Loucy (cell line): ENCODE data around the gene MMP24OS.
A peak's percentile ranks its signal among the peaks of the same experiment; 100 is the strongest.

Experiments
- H2AFZ ChIP-seq: fragments of 200-600 bp; sonication (generic); 2 replicates; pipeline ENCODE4 v1.6.0; 2016; ENCODE audit warnings: antibody characterized with exemption, mild to moderate bottlenecking, low read length, moderate library complexity
- H3F3A ChIP-seq: fragments of 200-600 bp; 2 replicates; pipeline ENCODE4 v1.6.0; 2016; ENCODE audit warnings: antibody characterized with exemption, low read depth, mild to moderate bottlenecking
- H3K27me3 ChIP-seq: fragments of 200-600 bp; sonication (generic); 2 replicates; pipeline ENCODE4 v1.6.1; 2014; ENCODE audit warnings: low read length, mild to moderate bottlenecking; ENCODE audit not compliant: insufficient read depth, poor library complexity, severe bottlenecking
- H3K36me3 ChIP-seq: fragments of 200-600 bp; sonication (generic); 2 replicates; pipeline ENCODE4 v1.6.1; 2016; ENCODE audit warnings: low read length; ENCODE audit not compliant: insufficient read depth
- H3K4me1 ChIP-seq: fragments of 200-600 bp; sonication (generic); 2 replicates; pipeline ENCODE4 v1.5.1; 2014; ENCODE audit warnings: low read length, mild to moderate bottlenecking; ENCODE audit not compliant: insufficient read depth, poor library complexity, severe bottlenecking
- H3K4me2 ChIP-seq: fragments of 200-600 bp; sonication (generic); 2 replicates; pipeline ENCODE4 v1.6.0; 2014; ENCODE audit warnings: antibody characterized with exemption, low read length, low read depth, mild to moderate bottlenecking; ENCODE audit not compliant: poor library complexity, severe bottlenecking
- H3K4me3 ChIP-seq: fragments of 200-600 bp; sonication (generic); 2 replicates; pipeline ENCODE4 v1.5.1; 2014; ENCODE audit warnings: low read length, mild to moderate bottlenecking, mixed read lengths; ENCODE audit not compliant: poor library complexity, severe bottlenecking
- H3K79me2 ChIP-seq: fragments of 200-600 bp; sonication (generic); 2 replicates; pipeline ENCODE4 v1.6.1; 2014; ENCODE audit warnings: low read length; ENCODE audit not compliant: insufficient read depth
- H3K9ac ChIP-seq: fragments of 200-600 bp; sonication (generic); 2 replicates; pipeline ENCODE4 v1.6.0; 2014; ENCODE audit warnings: mild to moderate bottlenecking, low read depth, low read length, moderate library complexity; ENCODE audit not compliant: poor library complexity, severe bottlenecking
- H3K9me2 ChIP-seq: fragments of 200-600 bp; sonication (generic); replicated peaks from 2 replicates; pipeline ENCODE4 v1.6.1; 2016; ENCODE audit warnings: low read depth, low read length, mixed read lengths
- H3K9me3 ChIP-seq: fragments of 200-600 bp; sonication (generic); 2 replicates; pipeline ENCODE4 v1.6.1; 2014; ENCODE audit warnings: mild to moderate bottlenecking, antibody characterized with exemption, low read length, low read depth; ENCODE audit not compliant: insufficient read depth
- H4K20me1 ChIP-seq: fragments of 200-600 bp; sonication (generic); 2 replicates; pipeline ENCODE4 v1.6.0; 2014; ENCODE audit warnings: antibody characterized with exemption, low read length, mild to moderate bottlenecking; ENCODE audit not compliant: insufficient read depth, poor library complexity, severe bottlenecking
- CTCF ChIP-seq: fragments of 200-600 bp; sonication (generic); conservative IDR thresholded peaks from 2 replicates; pipeline ENCODE4 v1.5.1; 2014; ENCODE audit warnings: mild to moderate bottlenecking, antibody characterized with exemption, low read length
- EZH2phosphoT487 ChIP-seq: fragments of 200-600 bp; IDR thresholded peaks from 2 replicates; pipeline ENCODE4 v1.6.1; 2018; ENCODE audit warnings: antibody characterized with exemption, mild to moderate bottlenecking, moderate library complexity, borderline replicate concordance

MMP24OS gene

DNA sequence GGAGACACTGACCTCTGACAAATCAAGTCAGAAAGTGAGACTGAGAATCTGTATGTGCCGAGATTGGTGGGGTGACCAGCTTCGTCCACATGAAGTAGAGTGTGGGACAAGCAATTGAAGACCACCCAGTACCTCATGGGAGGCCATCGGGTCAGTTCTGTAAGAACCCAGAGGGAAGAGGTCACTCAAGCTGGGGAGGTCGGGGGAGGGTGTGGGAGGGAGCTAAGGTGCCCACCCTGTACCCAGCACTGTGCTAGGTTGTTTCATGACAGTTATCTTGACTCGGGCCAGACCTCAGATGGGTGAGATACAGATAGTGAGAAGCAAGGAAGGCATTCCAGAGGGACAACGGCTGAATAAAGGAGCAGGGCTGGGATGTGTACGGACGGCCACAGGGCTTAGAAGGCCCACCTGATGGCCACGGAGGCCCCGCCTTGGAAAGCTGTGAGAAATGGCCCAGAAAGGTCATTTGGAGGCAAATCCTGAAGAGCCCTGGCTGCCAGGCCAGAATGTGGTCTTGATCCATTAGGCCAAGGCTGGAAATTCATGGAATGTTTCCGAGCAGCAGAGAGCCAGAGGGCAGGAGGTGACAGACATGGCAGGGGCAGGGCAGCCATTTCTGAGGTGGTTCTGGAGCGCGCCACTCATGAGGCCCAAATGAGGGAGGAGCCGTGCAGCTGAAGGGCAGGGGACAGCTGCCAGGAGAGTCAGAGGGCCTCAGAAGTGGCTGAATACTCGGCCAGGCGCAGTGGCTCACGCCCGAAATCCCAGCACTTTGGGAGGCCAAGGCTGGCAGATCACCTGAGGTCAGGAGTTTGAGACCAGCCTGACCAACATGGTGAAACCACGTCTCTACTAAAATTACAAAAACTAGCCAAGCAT, 7.7 kb downstream of the MMP24OS start:
- TF ChIP-seq CTCF = no peak
- no peak for TF ChIP-seq EZH2phosphoT487
- Histone ChIP-seq H3K27me3 (no peaks in the 10 kb centered on the region), H2AFZ (no peak overlapping the region), H4K20me1 (no peaks in the 10 kb centered on the region), H3K79me2 (no peaks in the 10 kb centered on the region), H3K36me3 (no peaks in the 10 kb centered on the region), H3K9me3 (no peaks in the 10 kb centered on the region), H3K4me3 (no peak overlapping the region), H3K4me1 (no peaks in the 10 kb centered on the region), H3K9me2 (no peaks in the 10 kb centered on the region), H3K9ac (no peak overlapping the region), H3F3A (no peaks in the 10 kb centered on the region), H3K4me2 (no peak overlapping the region)

- no peak overlapping the region for H3K9ac ChIP-seq
- H3K4me3 ChIP-seq = no peak overlapping the region
- no peaks in the 10 kb centered on the region for H3K79me2 ChIP-seq
- H4K20me1 ChIP-seq = no peaks in the 10 kb centered on the region
- H3K9me2 ChIP-seq = no peaks in the 10 kb centered on the region
- no peak overlapping the region for H2AFZ ChIP-seq
- no peaks in the 10 kb centered on the region for H3K9me3 ChIP-seq
- no peaks in the 10 kb centered on the region for H3F3A ChIP-seq
- no peaks in the 10 kb centered on the region for H3K4me1 ChIP-seq
- H3K36me3 ChIP-seq = no peaks in the 10 kb centered on the region
- H3K4me2 ChIP-seq = no peak overlapping the region
- no peaks in the 10 kb centered on the region for H3K27me3 ChIP-seq
- TF ChIP-seq CTCF = peak; percentile 86
- TF ChIP-seq EZH2phosphoT487 = no peak
These were observed 8.7 kb downstream of the MMP24OS start for GRCh38 chr20:35269055-35269781.

DNA sequence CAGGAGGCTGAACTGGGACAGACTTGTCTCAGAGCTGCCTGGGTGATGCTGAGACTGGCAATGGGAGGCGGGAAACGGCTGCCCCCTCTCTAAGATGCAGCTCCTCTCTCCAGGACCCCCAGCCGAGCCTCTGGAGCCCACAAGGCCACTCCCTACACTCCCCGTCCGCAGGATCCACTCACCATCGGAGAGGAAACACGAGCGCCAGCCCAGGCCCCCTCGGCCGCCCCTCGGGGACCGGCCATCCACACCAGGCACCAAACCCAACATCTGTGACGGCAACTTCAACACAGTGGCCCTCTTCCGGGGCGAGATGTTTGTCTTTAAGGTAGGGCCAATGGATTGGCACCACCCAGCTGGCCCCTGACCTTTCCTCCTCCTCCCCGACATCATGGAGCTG, 10.8 kb downstream of the MMP24OS start:
- H2AFZ ChIP-seq = no peak overlapping the region

More for the DNA sequence above, 10.8 kb downstream of the MMP24OS start:
- H3K36me3 ChIP-seq = no peaks in the 10 kb centered on the region
- H3K4me3 ChIP-seq = no peak overlapping the region
- TF ChIP-seq CTCF (no peak), EZH2phosphoT487 (no peak)
- H3F3A ChIP-seq = no peaks in the 10 kb centered on the region
- H3K4me1 ChIP-seq = no peaks in the 10 kb centered on the region
- no peaks in the 10 kb centered on the region for H3K79me2 ChIP-seq
- no peaks in the 10 kb centered on the region for H3K9me3 ChIP-seq
- H4K20me1 ChIP-seq = no peaks in the 10 kb centered on the region
- H3K27me3 ChIP-seq = no peaks in the 10 kb centered on the region
- H3K4me2 ChIP-seq = no peak overlapping the region
- H3K9ac ChIP-seq = no peak overlapping the region
- H3K9me2 ChIP-seq = no peaks in the 10 kb centered on the region
